HL-60/S4 treated with retinoic acid at 250 ng/mL for 4 days and 3 days (cell line): ENCODE measurements around the gene SIL1.
"Not testable (repeated sequence)": the region's sequence is repeated elsewhere in the genome, so short reads cannot be mapped to it uniquely, and the experiment has no call there.

ENCODE experiments used
- in situ Hi-C: fragments of 300-500 bp; cut with MboI; formaldehyde crosslinking; loops from 2 replicates; pipeline ENCODE4 v1.7.0; 2022; ENCODE audit warnings: low sequenced_read_pairs

The SIL1 gene

DNA sequence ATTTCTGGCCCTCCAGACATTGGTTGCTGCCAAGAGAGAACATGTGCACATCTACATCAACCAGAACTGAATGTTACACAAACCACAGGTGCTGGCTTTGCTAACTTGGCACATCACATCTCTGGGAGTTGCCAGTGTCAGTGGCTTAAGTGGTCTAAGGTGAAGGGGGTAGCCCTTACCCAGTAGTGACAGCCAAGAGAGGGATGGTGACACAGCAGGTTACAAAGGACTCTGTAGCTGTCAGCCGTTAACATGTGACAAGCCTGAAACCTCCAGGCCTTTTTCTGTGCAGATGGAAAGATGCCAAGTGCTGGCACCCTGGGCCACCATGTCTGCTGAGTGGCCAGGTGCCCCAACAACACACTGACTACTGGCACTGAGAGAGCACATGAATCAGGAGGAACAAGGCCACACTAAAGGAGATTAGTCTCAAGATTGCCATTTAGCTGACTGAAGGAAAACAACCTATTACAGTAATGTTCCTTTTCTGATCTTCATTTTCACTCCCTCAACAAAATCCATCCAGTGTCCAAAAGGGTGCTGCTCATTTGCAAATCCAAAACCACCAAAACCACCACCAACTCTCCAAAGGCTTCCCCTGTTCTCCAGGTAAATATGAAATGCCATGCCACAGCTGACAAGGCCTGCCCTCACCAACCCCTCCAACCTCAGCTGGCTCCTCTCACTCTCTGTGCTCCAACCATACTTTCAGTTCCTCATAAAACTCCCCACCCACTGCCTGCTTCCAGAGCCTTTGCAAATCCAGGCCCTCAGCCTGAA lies 20.2 kb downstream of the SIL1 start:
- in situ Hi-C loops: no loop called here

DNA sequence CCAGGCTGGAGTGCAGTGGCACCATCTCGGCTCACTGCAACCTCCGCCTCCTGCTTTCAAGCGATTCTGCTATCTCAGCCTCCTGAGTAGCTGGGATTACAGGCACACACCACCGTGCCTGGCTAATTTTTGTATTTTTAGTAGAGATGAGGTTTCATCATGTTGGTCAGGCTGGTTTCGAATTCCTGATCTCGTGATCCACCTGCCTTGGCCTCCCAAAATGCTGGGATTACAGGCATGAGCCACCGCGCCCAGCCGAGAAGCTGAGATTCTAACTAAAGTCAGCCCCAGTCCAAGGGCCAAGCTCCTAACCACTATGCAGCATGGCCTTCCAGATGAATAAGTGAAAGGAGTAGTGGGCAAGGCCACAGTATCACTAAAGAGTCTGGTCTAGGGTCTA lies 20.9 kb downstream of the SIL1 start:
- in situ Hi-C loops: not testable (repeated sequence)

DNA sequence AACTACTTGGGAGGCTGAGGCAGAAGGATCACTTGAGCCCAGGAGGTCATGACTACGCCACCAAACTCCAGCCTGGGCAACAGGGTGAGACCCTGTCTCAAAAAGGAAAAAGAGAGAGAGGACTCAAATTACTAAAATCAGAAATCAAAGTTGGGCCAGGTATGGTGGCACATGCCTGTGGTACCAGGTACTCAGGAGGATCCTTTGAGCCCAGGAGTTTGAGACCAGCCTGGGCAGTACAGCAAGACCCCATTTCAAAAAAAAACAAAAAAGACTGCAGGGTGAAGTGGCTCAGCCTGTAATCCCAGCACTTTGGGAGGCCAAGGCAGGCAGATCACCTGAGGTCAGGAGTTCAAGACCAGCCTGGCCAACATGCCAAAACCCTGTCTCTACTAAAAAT lies 23.8 kb downstream of the SIL1 start:
- in situ Hi-C loops: not testable (repeated sequence)

DNA sequence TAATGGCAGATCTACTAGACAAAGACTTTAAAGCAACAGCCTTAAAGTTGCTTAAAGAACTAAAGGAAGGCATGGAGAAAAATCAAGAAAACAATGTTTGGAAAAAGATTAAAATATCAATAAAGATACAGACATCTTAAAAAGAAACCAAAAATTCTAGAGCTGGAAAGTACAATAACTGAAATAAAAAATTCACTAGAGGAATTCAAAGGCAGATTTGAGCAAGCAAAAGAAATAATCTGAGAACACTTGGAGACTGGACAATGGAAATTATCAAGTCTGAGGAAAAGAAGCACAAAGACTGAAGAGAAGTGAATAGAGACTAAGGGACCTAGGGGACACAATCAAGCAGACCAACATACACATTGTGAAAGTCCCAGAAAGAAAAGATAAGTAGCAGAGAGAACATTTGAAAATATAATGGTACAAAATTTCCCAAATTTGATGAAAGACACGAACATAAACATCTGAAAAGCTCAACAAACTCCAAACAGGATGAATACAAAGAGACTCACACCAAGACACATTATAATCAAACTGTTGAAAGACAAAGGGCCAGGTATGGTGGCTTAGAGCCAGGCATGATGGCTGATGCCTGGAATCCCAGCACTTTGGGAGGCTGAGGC lies 26.3 kb downstream of the SIL1 start:
- in situ Hi-C loops: no loop called here

DNA sequence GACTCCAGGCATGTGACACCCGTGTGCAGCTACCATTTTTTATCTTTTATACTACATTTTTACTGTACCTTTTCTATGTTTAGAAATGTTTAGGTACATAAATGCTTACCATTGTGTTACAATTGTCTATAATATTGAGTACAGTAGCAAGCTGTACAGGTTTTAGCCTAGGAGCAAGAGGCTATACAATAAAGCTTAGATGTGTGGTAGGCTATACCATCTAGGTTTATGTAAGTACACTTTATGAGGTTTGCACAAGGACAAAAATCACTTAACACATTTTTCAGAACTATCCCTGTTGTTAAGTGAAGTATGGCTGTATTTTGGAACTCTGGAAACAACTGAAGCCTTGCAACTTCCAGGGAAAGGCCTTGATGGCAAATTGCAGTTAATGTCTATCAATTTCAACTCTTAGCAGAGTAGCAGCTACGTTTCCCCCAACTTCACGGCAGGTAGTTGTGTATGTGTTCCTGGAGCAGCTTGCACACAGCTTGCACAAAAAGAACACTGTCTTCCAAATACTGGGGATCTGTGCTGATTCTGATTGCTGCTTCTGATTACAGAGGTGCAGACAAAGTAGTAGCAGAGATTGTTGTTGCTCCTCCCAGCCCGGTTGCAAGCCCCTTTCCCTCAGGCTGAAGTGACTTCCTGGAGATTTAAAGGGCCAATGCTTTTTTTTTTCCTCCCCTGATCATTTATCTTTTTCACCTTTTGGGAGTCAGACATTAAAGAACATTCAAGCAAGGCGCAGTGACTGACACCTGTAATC lies 30.0 kb downstream of the SIL1 start:
- in situ Hi-C loops: no loop called here

DNA sequence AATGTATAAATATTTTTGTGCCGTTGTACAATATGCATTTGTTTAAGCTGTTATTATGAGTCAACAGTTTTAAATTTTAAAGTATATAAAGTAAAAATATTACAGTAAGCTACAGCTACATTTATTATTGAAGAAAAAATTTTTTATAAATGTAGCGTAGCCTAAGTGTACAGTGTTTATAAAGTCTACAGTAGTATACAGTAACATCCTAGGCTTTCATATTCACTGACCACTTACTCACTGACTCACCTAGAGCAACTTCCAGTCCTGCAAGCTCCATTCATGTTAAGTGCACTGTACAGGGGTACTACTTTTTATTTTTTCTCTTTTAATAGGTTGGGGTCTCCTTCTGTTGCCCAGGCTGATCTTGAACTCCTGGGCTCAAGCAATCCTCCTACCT lies 30.6 kb downstream of the SIL1 start:
- in situ Hi-C loops: no loop called here

DNA sequence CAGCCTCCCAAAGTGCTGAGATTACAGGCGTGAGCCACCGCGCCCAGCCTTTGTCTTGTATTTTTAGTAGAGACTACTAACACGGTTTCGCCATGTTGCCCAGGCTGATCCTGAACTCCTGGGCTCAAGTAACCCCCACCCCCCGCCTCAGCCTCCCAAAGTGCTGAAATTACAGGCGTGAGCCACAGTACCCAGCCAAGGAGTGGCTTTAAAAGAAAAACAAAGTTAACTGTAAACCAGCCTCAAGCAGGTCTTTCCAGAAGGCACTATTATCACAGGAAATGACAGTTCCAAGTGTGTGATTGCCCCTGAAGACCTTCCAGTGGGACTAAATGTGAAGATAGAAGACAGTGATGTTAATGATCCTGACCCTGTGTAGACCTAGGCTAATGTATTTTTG lies 31.1 kb downstream of the SIL1 start:
- in situ Hi-C loops: no loop called here

DNA sequence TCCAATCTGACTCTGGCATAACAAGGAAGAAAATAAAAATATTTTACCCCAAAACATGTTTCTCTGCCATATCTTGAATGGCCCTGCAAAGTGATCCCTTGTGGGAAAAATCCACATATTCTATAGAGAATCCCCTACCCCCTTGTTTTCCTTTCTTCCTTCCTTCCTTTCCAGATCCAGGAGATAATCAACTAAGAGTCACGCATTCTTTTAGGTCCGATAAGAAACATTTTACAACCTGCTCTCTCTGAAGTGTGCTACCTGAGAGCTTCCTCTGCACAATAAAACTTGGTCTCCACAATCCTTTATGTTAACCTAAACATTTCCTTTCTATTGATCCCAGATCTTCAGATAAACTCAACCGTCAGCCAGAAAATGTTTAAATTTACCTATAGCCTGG lies 33.3 kb downstream of the SIL1 start:
- in situ Hi-C loops: not testable (repeated sequence)

DNA sequence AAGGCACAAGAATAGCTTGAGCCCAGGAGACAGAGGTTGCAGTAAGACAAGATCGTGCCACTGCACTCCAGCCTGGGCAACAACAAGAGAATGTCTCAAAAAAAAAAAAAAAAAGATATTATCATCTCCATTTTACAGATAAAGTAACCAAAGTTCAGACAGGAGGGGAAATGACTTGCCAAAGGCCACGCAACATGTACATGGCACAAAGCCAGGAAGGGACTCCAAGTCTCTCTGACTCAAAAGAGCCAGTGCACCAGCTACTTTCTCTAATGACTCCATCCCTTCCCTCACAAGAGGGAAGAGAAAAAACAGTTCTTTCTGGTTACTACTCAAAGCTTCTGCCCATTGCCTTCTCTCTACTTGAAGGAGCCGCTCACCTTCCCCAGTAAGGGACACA lies 34.1 kb downstream of the SIL1 start:
- in situ Hi-C loops: no loop called here

DNA sequence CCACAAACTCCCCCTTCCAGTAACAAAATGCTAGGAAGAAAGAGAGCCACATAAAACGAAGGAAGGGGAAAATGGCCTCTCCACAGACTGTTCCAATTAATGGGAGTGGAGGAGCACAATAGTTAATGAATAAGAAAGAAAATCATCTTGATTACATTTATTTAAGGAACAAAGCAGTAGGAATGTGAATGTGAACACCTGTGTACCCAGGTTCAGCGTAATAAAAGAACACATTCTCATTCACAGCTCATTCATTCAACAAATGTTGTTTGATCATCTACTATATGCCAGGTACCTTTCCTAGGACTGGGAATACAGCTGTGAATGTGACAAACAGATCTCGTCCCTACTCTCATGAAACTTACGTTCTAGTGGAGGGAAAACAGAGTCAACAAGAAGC lies 35.7 kb downstream of the SIL1 start:
- in situ Hi-C loops: no loop called here

DNA sequence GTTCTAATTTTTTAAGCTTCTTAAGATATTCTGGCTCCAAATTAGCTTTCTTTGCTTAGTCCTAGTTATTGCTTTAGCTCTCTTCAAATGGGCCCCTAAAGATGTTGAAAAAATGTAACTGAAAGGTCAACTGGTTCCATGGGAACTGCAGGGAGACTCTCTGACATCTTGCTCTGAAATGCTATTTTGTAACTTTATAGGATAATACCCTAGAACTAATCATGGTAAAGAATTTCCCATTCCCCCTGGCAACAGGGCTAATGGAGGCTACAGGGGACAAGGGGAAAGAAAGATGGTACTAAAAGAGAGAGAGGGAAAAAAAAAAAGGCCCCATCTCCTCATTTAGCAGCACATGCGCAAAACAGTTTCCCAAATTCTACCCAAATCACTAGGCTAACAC lies 39.4 kb downstream of the SIL1 start:
- in situ Hi-C loops: no loop called here

DNA sequence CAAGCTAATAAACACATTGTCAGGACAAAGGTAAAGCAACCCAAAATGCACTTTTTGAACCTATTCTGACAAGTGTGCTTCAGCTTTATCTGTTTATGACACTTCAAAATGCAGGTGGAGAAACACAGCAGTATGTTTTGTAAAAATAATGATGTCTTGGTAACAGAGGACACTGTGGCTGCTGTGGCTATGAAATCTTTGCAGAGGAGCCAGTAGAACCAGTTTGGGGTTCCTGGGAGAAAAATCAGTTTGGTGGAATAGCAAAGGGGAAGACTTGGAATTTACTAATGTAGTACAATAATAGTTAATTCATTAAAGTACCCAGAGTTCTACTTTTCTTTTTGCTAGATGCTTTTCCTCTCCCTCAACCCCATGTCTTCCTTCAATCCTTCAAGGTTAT lies 40.6 kb downstream of the SIL1 start:
- in situ Hi-C loops: no loop called here

DNA sequence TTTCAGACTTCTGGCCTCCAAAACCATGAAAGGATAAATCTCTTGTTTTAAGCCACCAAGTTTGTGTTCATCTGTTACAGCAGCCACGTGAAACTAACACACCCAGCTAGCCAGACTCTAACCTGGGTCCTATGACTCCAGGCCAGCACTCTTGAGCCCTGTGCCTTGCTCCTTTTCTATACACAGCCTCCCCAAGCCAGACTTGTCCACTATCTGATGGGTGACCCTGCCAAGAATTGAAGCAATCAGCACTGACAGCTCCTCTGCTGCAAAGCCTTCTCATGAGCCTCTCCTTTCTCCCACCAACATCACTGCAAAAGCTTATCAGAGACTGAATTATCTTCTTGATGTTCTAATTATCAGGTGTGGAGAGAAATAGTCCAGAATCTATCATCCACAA lies 41.4 kb downstream of the SIL1 start:
- in situ Hi-C loops: no loop called here

DNA sequence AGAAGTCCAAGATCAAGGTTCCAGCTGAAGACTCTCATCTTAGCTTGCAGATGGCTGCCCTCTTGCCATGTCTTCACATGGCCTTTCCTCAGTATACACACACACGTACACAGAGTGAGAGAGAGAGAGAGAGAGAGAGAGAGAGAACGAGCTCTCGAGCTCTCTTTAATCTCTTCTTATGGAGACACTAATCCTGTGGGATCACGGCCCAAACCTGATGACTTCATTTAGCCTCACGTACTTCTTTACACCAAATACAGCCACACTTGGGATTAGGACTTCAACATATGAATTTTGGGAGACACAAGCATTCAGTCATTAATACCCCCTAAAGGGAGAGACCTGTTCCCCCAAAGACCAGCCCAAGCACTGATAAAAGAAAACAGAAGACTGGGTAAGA lies 42.8 kb downstream of the SIL1 start:
- in situ Hi-C loops: no loop called here

DNA sequence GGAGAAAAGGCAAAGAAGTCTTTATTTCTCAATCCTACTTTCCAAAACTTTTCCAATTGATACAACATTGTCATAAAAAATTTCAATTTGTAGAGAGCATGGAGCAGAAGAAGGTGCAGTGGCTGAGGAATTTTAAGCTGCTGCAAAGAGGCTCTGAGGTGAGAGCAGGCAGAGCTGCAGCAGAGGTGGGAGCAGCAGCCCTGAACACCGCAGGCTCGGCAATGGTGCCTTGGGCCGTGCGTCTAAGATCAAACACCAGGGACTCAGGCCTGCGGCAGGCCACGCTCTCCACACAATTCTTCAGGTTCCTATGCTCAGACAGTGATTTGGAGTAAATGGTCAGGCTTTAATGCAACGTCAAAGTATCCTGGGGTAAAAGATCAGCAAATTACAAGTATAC lies 46.3 kb downstream of the SIL1 start:
- in situ Hi-C loops: no loop called here

DNA sequence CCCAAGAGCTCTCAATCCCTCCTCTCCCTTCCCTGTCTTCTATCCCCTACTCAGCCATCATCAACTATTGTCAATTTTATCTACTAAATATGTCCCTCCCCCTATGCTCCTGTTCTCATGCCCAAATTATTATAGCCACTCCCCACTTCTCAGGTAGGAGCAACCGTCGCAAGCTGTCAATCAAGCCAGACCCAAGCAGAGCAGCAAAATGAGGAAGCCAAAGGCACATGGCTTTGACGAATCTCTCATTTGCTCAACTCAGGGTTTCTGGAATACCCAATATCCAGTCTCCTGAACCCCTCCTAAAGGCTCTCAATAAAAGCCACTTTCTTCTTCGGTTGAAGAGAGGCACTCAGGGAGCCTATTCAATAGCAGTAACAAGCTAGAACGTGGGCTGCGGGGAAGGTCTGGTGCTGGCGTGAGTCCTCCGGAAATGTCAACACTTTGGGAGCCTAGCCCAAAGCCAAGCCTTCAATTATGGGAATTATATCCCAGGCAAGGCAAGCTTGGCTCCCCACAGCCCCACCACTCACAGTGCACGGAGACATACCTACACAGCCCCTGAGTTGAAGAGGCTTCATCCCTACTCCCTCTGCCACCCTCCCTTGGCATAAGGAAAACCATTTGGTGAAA lies 47.7 kb downstream of the SIL1 start:
- in situ Hi-C loops: no loop called here

DNA sequence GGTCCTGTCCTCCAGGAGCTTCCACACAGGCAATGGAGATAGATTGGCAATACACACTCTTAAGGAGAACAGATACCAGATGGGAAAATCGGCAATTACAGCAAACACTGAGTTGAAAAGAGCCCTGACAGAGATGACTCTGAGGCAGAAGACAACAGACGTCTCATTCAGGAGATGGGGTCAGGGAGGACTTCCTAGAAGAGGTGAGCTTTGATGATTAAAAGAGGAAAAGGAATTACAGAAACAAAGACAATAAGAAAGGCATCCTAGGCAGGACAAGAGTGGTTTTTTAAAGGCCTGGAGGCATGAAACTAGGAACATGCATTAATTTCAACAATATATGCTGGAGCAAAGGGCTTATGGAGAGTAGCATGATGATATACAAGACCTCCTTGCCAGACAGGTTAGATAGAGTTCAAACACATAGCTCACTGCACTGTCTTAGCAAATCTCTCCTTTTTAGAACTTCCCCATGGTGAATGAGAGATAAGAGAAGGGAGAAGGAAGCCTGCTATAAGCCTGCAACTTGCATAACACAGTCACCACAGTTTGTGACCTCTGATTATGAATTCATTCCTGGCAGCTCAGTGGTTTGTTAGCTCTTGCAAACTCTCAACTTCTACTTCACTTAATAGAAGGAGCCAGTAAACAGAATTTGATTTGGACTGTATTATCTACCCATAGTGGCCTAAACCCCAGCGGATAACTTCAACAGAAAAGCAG lies 48.5 kb downstream of the SIL1 start:
- in situ Hi-C loops: no loop called here

DNA sequence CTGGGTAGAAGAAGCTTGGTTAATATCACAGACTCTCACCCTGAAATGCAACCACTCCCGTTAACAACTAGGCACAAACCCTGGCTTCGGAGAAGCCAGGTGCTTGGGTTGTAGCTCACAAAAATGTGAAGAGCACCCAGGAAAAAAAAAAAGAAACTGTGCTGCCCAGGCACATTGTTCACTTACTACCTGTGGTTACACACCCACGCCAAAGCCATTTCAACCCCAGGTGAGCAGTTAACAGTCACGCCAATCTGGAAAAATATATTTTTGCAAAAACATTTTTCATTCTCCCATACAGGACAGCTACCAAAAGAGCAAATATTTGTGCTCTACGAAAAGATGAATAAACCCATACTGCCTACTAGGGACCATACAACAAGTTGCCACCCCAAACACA lies 49.2 kb downstream of the SIL1 start:
- in situ Hi-C loops: no loop called here

DNA sequence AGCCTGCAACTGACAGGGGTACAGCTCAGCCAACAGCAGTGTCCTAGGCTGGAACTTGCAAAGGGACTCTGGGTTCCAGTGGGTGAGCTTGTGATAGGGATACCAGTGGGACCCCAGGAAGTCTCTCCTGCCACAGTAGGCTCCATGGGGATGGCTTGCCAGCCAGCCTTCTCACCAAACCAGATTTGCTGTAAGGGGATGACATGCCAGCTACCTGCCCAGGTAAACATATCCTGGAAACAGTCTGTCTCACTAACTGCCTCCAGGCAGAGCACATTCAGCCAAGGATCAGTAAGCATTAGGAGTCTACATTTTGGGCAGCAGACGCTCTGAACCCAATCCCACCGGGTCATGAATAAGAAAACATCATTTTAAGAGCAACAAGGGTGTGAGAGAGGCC lies 49.9 kb downstream of the SIL1 start:
- in situ Hi-C loops: no loop called here

DNA sequence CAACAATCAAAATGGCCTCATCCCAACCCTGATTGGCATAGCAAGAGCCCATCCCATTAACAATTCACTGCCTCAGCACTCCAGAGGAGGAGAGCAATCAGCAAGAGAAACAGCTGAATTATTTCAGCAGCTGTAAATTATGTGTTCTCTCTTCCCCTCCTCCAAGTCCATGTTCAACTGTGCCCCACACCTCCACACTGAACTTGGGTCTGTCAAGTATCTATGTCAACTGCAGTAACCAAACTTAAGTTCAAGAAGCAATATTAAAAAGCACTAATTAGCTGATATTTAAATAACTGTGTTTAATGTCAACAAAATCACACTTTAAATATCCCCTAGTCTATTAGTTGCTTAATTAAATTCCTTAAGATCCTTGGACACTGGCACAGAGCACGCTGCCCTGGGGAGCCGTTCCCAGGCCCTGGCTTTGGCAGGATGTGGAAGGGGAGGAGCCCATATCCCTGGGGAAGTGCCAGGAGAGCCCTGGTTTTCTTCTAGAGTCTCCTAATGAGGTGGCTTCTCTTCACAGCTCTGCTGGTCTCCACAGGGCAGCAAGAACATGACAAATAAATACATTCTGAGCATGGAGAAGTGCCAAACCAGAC lies 50.6 kb downstream of the SIL1 start:
- in situ Hi-C loops: no loop called here
